K562 (cell line): Measurements from ENCODE around the gene CDKL5. TPM values are rescaled to one million over a fixed set of nuclear protein-coding genes. Genes with fewer than 3 reads are reported as not detected.

Source experiments
- ATAC-seq: fragments of 200-7000 bp; cut with Tn5 transposase; 3 replicates; pipeline ENCODE4 v1.9.1; 2020; ENCODE audit warnings: moderate library complexity
- BruUV-seq: library from RNA; stranded (reverse); fragments of 400-500 nt; replicated peaks from 2 replicates; lab custom pipeline; 2021; lab: Mats Ljungman, UMichigan
- CTCF ChIA-PET: fragments of 300-600 bp; formaldehyde crosslinking; extraction: SDS; loops from one replicate; lab custom pipeline; 2021; ENCODE audit warnings: low intra/inter-chr PET ratio; lab: Yijun Ruan, JAX
- POLR2A ChIA-PET: fragments of 300-600, 350-650 bp; sonication (Branson Sonifier 250); formaldehyde crosslinking; extraction: SDS; loops from one replicate; lab custom pipeline; 2021; ENCODE audit warnings: antibody characterized with exemption, inconsistent platforms; lab: Yijun Ruan, JAX
- DNase-seq, 4 experiments: peaks; one replicate each; pipeline versions ENCODE4 v3.0.0 to v3.0.0-alpha.2; 2011 to 2018; ENCODE audit warnings: low spot score in 3 of 4, mixed read lengths in 3 of 4; ENCODE audit errors: extremely low read depth in 1 of 4
- FAIRE-seq: peaks from 2 replicates; lab custom pipeline; 2011; peaks lifted over from hg19 to GRCh38; lab: Jason Lieb, UNC
- H2AFZ ChIP-seq: 2 replicates; pipeline ENCODE4 v1.6.0; 2011; ENCODE audit warnings: low read depth, low read length, control low read depth, inconsistent platforms
- H3K27ac ChIP-seq: fragments of 200-600 bp; 3 replicates; pipeline ENCODE4 v1.8.0; 2011; ENCODE audit warnings: low read depth, mild to moderate bottlenecking, control low read depth, inconsistent platforms, low read length, moderate library complexity, mixed read lengths; ENCODE audit errors: extremely low read depth
- H3K27me3 ChIP-seq, 2 experiments: fragments of 300-600 bp in 1 of 2; 2 replicates in 1 of 2; 3 replicates in 1 of 2; pipeline versions ENCODE4 v1.6.0 to v1.8.0; 2011; ENCODE audit warnings: inconsistent platforms in 2 of 2, low read length in 2 of 2, mild to moderate bottlenecking in 1 of 2, mixed read lengths in 1 of 2, moderate library complexity in 1 of 2; ENCODE audit not compliant: control insufficient read depth in 2 of 2, insufficient read depth in 2 of 2
- H3K36me3 ChIP-seq: fragments of 300-600 bp; 3 replicates; pipeline ENCODE4 v1.8.0; 2011; ENCODE audit warnings: mild to moderate bottlenecking, low read length, inconsistent platforms; ENCODE audit not compliant: control insufficient read depth, insufficient read depth
- H3K4me1 ChIP-seq, 2 experiments: fragments of 200-600 bp in 1 of 2; replicated peaks in 1 of 2; 2 replicates in 1 of 2; 3 replicates in 1 of 2; pipeline versions ENCODE4 v1.5.1 to v1.8.0; 2011; ENCODE audit warnings: inconsistent platforms in 2 of 2, low read length in 2 of 2, mild to moderate bottlenecking in 1 of 2, mixed read lengths in 1 of 2, moderate library complexity in 1 of 2; ENCODE audit not compliant: control insufficient read depth in 2 of 2, insufficient read depth in 2 of 2
- H3K4me2 ChIP-seq: 2 replicates; pipeline ENCODE4 v1.6.1; 2011; ENCODE audit warnings: low read length, control low read depth, inconsistent platforms, mixed read lengths; ENCODE audit not compliant: insufficient read depth
- H3K4me3 ChIP-seq: fragments of 200-600 bp; sonication (generic), shearing (Covaris generic); 2 replicates; pipeline ENCODE4 v1.5.1; 2016; ENCODE audit warnings: control low read depth, inconsistent platforms
- H3K79me2 ChIP-seq: fragments of 200-600 bp; 3 replicates; pipeline ENCODE4 v1.8.0; 2011; ENCODE audit warnings: low read length, inconsistent platforms; ENCODE audit not compliant: control insufficient read depth, insufficient read depth
- H3K9ac ChIP-seq, 2 experiments: 2 replicates each; pipeline versions ENCODE4 v1.6.0 to v1.6.1; 2011; ENCODE audit warnings: low read depth in 2 of 2, low read length in 2 of 2, control low read depth in 1 of 2, inconsistent platforms in 1 of 2, mild to moderate bottlenecking in 1 of 2, mixed read lengths in 1 of 2; ENCODE audit not compliant: insufficient read depth in 1 of 2
- H3K9me1 ChIP-seq: one replicate; pipeline ENCODE4 v1.6.0; 2011; ENCODE audit warnings: inconsistent platforms, mild to moderate bottlenecking, low read length, moderate library complexity; ENCODE audit not compliant: control insufficient read depth, insufficient read depth
- H3K9me3 ChIP-seq: replicated peaks from 2 replicates; pipeline ENCODE4 v1.5.1; 2011; ENCODE audit warnings: low read depth, low read length, inconsistent platforms; ENCODE audit not compliant: control insufficient read depth, insufficient read depth
- H4K20me1 ChIP-seq: replicated peaks from 2 replicates; pipeline ENCODE4 v1.6.1; 2011; ENCODE audit warnings: low read length, inconsistent platforms, mixed read lengths; ENCODE audit not compliant: control insufficient read depth, insufficient read depth
- HCFC1 ChIP-seq: IDR thresholded peaks from 2 replicates; pipeline ENCODE4 v1.6.1; 2012; ENCODE audit warnings: low read depth, low read length, improper control_type of control experiment
- MCM2 ChIP-seq: fragments of 450-650 bp; IDR thresholded peaks from 2 replicates; pipeline ENCODE4 v1.6.1; 2017; ENCODE audit warnings: low read depth, mild to moderate bottlenecking
- NFRKB ChIP-seq: fragments of 450-650 bp; IDR thresholded peaks from 2 replicates; pipeline ENCODE4 v1.6.1; 2016; ENCODE audit warnings: low read depth
- RBM25 ChIP-seq: fragments of 200-400 bp; formaldehyde crosslinking; IDR thresholded peaks from 2 replicates; pipeline ENCODE4 v1.6.1; 2018; ENCODE audit warnings: low read length, low read depth, moderate library complexity; ENCODE audit not compliant: severe bottlenecking
- TEAD1 ChIP-seq, 2 experiments: fragments of 450-650 bp in 1 of 2; sonication (generic) in 1 of 2; formaldehyde crosslinking; IDR thresholded peaks; 2 replicates each; pipeline versions ENCODE4 v1.4.0 to v1.8.0; 2020 to 2022; ENCODE audit warnings: mild to moderate bottlenecking in 2 of 2, missing genetic modification reagents in 1 of 2
- ZC3H11A ChIP-seq: IDR thresholded peaks from 2 replicates; pipeline ENCODE4 v1.6.1; 2012; ENCODE audit warnings: low read depth, low read length, improper control_type of control experiment
- ZNF239 ChIP-seq: fragments of 250-450 bp; sonication (Bioruptor Pico); IDR thresholded peaks from 2 replicates; pipeline ENCODE4 v1.4.0; 2020; ENCODE audit warnings: mild to moderate bottlenecking
- WGBS: fragments of 100-300 bp; shearing (Covaris generic); methylation state at CpG from one replicate; pipeline ENCODE4 v1.1.6; 2016; ENCODE audit warnings: low coverage, mixed read lengths; ENCODE audit not compliant: insufficient coverage; ENCODE audit errors: missing lambda C conversion rate; 5-methylcytosine and 5-hydroxymethylcytosine counted together
- in situ Hi-C: fragments of 300-500 bp; cut with MboI; formaldehyde crosslinking; loops from 4 replicates; pipeline ENCODE4 v1.15.0; 2018; ENCODE audit warnings: inconsistent platforms, mixed read lengths
- intact Hi-C: fragments of 100-400 bp; cut with micrococcal nuclease; formaldehyde crosslinking; loops from 2 replicates; pipeline ENCODE4 v1.14.2; 2022
- polyA plus RNA-seq, 8 experiments: library from polyadenylated mRNA; depleted of rRNA in 4 of 8; stranded (reverse) in 5 of 8; unstranded in 3 of 8; fragments of >200 nt; fragmentation: Nextera tagmentation in 2 of 8; fragmentation: Illumina TruSeq in 1 of 8; extraction: Ambion mirVana in 2 of 8; extraction: Trizol in 1 of 8; gene quantifications; 2 replicates each; pipeline versions ENCODE4 v1.2.1 to v1.2.3, GENCODE V29; 2011 to 2014; ENCODE audit warnings: inconsistent platforms in 1 of 8, missing spikeins in 1 of 8
- total RNA-seq, 7 experiments: library from RNA; depleted of rRNA in 6 of 7; stranded (reverse); fragments of >200 nt in 6 of 7; fragmentation: Illumina TruSeq in 2 of 7; extraction: Trizol in 2 of 7; gene quantifications; 2 replicates each; pipeline versions ENCODE4 v1.2.1 to v1.2.3, GENCODE V29; 2011 to 2021; ENCODE audit warnings: low replicate concordance in 1 of 7
- TF ChIP-seq, protein P1 (sequence below): fragments of 250-450 bp; sonication (Bioruptor Pico); IDR thresholded peaks from 2 replicates; pipeline ENCODE4 v1.4.0; 2020; ENCODE audit warnings: mild to moderate bottlenecking
- TF ChIP-seq, protein P2 (sequence below): fragments of 450-650 bp; IDR thresholded peaks from 2 replicates; pipeline ENCODE4 v1.6.1; 2016; ENCODE audit warnings: mild to moderate bottlenecking, moderate library complexity

The CDKL5 gene
- total and polyA plus RNA-seq, 9 of the 15 experiments (the other 6 are each of a cell fraction or from before 2014, with no cell fraction given), result under 0.01 to 0.21 (median 0.04) TPM

DNA sequence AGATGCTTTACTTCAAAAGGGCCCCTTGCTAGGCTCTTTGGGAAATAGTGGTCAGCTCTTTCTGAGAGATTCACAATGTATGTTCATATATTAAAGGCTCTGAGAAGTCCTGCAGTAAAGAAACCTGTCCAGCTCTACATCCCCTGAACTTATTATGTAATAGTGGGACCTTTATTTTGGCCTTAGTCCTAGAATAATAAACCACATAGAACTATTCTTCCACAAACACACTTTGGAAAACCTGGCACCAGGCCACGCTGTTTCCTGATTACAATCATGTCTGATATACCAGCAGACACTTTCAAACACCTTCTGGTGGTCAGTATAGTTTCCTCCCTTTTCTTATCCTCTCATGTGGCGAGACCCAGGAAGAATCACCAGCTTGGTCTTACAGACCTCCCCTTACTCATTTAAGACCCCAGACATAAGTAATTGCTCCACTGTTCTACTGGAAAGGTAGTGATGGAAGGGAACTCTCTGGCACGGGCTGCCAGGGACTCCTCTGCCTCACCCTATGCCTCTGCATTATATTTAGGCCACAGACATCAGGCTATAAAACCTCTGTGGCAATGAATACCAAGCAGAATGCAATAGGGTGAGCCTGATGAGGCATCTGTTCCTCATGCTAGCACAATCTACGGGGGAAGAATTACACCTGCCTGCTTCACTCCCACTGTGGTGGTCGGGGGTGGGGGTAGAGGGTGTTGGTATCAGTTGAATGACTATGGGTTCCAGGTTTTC, 276.4 kb downstream of the CDKL5 start:
- in situ Hi-C loops, result no loop called here

More for the DNA sequence above, 276.4 kb downstream of the CDKL5 start:
- no peaks in the 10 kb centered on the region for H4K20me1 ChIP-seq
- ChIA-PET POLR2A (interaction anchor here (0.8 kb wide), 1 partner anchor 15 kb away, joined by 3 read pairs; no protein-coding TSS in a partner anchor), CTCF (no interaction called here)
- H3K27me3 ChIP-seq, result no peaks in the 10 kb centered on the region
- H3K36me3 ChIP-seq, result no peaks in the 10 kb centered on the region
- TF ChIP-seq RBM25, result peak; percentile 50
- no peak for TF ChIP-seq NFRKB
- TF ChIP-seq, protein P1, sequence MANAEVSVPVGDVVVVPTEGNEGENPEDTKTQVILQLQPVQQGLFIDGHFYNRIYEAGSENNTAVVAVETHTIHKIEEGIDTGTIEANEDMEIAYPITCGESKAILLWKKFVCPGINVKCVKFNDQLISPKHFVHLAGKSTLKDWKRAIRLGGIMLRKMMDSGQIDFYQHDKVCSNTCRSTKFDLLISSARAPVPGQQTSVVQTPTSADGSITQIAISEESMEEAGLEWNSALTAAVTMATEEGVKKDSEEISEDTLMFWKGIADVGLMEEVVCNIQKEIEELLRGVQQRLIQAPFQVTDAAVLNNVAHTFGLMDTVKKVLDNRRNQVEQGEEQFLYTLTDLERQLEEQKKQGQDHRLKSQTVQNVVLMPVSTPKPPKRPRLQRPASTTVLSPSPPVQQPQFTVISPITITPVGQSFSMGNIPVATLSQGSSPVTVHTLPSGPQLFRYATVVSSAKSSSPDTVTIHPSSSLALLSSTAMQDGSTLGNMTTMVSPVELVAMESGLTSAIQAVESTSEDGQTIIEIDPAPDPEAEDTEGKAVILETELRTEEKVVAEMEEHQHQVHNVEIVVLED (CRISPR knock-in tag), result no peak
- no peak for TF ChIP-seq HCFC1
- TF ChIP-seq, protein P2, sequence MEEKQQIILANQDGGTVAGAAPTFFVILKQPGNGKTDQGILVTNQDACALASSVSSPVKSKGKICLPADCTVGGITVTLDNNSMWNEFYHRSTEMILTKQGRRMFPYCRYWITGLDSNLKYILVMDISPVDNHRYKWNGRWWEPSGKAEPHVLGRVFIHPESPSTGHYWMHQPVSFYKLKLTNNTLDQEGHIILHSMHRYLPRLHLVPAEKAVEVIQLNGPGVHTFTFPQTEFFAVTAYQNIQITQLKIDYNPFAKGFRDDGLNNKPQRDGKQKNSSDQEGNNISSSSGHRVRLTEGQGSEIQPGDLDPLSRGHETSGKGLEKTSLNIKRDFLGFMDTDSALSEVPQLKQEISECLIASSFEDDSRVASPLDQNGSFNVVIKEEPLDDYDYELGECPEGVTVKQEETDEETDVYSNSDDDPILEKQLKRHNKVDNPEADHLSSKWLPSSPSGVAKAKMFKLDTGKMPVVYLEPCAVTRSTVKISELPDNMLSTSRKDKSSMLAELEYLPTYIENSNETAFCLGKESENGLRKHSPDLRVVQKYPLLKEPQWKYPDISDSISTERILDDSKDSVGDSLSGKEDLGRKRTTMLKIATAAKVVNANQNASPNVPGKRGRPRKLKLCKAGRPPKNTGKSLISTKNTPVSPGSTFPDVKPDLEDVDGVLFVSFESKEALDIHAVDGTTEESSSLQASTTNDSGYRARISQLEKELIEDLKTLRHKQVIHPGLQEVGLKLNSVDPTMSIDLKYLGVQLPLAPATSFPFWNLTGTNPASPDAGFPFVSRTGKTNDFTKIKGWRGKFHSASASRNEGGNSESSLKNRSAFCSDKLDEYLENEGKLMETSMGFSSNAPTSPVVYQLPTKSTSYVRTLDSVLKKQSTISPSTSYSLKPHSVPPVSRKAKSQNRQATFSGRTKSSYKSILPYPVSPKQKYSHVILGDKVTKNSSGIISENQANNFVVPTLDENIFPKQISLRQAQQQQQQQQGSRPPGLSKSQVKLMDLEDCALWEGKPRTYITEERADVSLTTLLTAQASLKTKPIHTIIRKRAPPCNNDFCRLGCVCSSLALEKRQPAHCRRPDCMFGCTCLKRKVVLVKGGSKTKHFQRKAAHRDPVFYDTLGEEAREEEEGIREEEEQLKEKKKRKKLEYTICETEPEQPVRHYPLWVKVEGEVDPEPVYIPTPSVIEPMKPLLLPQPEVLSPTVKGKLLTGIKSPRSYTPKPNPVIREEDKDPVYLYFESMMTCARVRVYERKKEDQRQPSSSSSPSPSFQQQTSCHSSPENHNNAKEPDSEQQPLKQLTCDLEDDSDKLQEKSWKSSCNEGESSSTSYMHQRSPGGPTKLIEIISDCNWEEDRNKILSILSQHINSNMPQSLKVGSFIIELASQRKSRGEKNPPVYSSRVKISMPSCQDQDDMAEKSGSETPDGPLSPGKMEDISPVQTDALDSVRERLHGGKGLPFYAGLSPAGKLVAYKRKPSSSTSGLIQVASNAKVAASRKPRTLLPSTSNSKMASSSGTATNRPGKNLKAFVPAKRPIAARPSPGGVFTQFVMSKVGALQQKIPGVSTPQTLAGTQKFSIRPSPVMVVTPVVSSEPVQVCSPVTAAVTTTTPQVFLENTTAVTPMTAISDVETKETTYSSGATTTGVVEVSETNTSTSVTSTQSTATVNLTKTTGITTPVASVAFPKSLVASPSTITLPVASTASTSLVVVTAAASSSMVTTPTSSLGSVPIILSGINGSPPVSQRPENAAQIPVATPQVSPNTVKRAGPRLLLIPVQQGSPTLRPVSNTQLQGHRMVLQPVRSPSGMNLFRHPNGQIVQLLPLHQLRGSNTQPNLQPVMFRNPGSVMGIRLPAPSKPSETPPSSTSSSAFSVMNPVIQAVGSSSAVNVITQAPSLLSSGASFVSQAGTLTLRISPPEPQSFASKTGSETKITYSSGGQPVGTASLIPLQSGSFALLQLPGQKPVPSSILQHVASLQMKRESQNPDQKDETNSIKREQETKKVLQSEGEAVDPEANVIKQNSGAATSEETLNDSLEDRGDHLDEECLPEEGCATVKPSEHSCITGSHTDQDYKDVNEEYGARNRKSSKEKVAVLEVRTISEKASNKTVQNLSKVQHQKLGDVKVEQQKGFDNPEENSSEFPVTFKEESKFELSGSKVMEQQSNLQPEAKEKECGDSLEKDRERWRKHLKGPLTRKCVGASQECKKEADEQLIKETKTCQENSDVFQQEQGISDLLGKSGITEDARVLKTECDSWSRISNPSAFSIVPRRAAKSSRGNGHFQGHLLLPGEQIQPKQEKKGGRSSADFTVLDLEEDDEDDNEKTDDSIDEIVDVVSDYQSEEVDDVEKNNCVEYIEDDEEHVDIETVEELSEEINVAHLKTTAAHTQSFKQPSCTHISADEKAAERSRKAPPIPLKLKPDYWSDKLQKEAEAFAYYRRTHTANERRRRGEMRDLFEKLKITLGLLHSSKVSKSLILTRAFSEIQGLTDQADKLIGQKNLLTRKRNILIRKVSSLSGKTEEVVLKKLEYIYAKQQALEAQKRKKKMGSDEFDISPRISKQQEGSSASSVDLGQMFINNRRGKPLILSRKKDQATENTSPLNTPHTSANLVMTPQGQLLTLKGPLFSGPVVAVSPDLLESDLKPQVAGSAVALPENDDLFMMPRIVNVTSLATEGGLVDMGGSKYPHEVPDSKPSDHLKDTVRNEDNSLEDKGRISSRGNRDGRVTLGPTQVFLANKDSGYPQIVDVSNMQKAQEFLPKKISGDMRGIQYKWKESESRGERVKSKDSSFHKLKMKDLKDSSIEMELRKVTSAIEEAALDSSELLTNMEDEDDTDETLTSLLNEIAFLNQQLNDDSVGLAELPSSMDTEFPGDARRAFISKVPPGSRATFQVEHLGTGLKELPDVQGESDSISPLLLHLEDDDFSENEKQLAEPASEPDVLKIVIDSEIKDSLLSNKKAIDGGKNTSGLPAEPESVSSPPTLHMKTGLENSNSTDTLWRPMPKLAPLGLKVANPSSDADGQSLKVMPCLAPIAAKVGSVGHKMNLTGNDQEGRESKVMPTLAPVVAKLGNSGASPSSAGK, result no peak
- no peak for TF ChIP-seq ZC3H11A
- no peak for TF ChIP-seq MCM2
- peak; percentile 92 for TF ChIP-seq ZNF239 (CRISPR knock-in tag)
- TF ChIP-seq TEAD1 (CRISPR knock-in tag; IDR thresholded peaks at IDR 0.05), result no peak
- H3K9me1 ChIP-seq, result no peaks in the 10 kb centered on the region
- no peak overlapping the region for H3K4me2 ChIP-seq
- H3K9me3 ChIP-seq, result no peaks in the 10 kb centered on the region
- BruUV-seq, result no TSS peak
- H3K79me2 ChIP-seq, result no peaks in the 10 kb centered on the region
- H3K27ac ChIP-seq, result no peak overlapping the region
- no peak overlapping the region for H3K9ac ChIP-seq
- 0% methylated on average over 3 of the region's 5 CpGs for WGBS
- DNase-seq, result no peak
- H2AFZ ChIP-seq, result no peak overlapping the region
- intact Hi-C loops, result no loop called here
- no peak for ATAC-seq
- H3K4me1 ChIP-seq, result no peaks in the 10 kb centered on the region
- FAIRE-seq, result no peak
- no peak overlapping the region for H3K4me3 ChIP-seq
